Brain microvascular endothelial cell (primary cell): ENCODE data around the gene YIPF2.

Experiments
- DNase-seq: peaks from one replicate; pipeline ENCODE4 v3.0.0-alpha.2; 2020
- H3K27ac ChIP-seq: fragments of 250-450 bp; sonication (Bioruptor Pico); 2 replicates; pipeline ENCODE4 v1.5.1; 2020; ENCODE audit warnings: mild to moderate bottlenecking, moderate library complexity
- H3K27me3 ChIP-seq: fragments of 250-450 bp; sonication (Bioruptor Pico); replicated peaks from 2 replicates; pipeline ENCODE4 v1.5.1; 2020; ENCODE audit warnings: mild to moderate bottlenecking
- H3K36me3 ChIP-seq: fragments of 250-450 bp; sonication (Bioruptor Pico); replicated peaks from 2 replicates; pipeline ENCODE4 v1.5.1; 2020; ENCODE audit warnings: mild to moderate bottlenecking
- H3K4me3 ChIP-seq: 2 replicates; pipeline ENCODE4 v1.5.1; 2011; ENCODE audit warnings: low read depth, mild to moderate bottlenecking, control low read depth, low read length, moderate library complexity
- CTCF ChIP-seq: IDR thresholded peaks from 2 replicates; pipeline ENCODE4 v1.5.1; 2011; ENCODE audit warnings: low read depth, mild to moderate bottlenecking, moderate library complexity, low read length, control low read depth, inconsistent platforms; ENCODE audit errors: missing control alignments
- in situ Hi-C: cut with HindIII; loops from 2 replicates; pipeline ENCODE4 v1.10.0; 2017; ENCODE audit warnings: low sequenced_read_pairs, low pct_ligation_motif_present

The YIPF2 gene

GRCh38 chr19:10920781-10921180, 7.7 kb downstream of the YIPF2 start:
- in situ Hi-C loops = no loop called here
- DNase-seq = no peak
- Histone ChIP-seq H3K36me3 (peaks cover 73% of the 10 kb centered on the region), H3K27ac (no peak overlapping the region), H3K4me3 (no peak overlapping the region), H3K27me3 (no peaks in the 10 kb centered on the region)
- no peak for TF ChIP-seq CTCF

- Histone ChIP-seq H3K27me3 (no peaks in the 10 kb centered on the region), H3K27ac (no peak overlapping the region), H3K4me3 (no peak overlapping the region), H3K36me3 (peaks cover 71% of the 10 kb centered on the region)
- no peak for DNase-seq
- in situ Hi-C loops = no loop called here
- TF ChIP-seq CTCF = no peak
Measured at GRCh38 chr19:10920288-10920655, 8.2 kb downstream of the YIPF2 start.

- Histone ChIP-seq H3K27me3 (no peaks in the 10 kb centered on the region), H3K4me3 (no peak overlapping the region), H3K27ac (no peak overlapping the region), H3K36me3 (peaks cover 73% of the 10 kb centered on the region)
- no peak for DNase-seq
- TF ChIP-seq CTCF = no peak
- in situ Hi-C loops = no loop called here
Measured at GRCh38 chr19:10919352-10920287, 8.8 kb downstream of the YIPF2 start.

GRCh38 chr19:10918359-10918758, 10.1 kb downstream of the YIPF2 start:
- H3K27ac ChIP-seq = no peak overlapping the region
- H3K36me3 ChIP-seq = peaks cover 69% of the 10 kb centered on the region
- no peaks in the 10 kb centered on the region for H3K27me3 ChIP-seq
- TF ChIP-seq CTCF = no peak
- in situ Hi-C loops = no loop called here
- DNase-seq = no peak
- no peak overlapping the region for H3K4me3 ChIP-seq

GRCh38 chr19:10916602-10917001, 11.8 kb downstream of the YIPF2 start:
- no peak for TF ChIP-seq CTCF
- Histone ChIP-seq H3K4me3 (no peak overlapping the region), H3K27ac (no peak overlapping the region), H3K36me3 (peaks cover 62% of the 10 kb centered on the region), H3K27me3 (no peaks in the 10 kb centered on the region)
- in situ Hi-C loops = no loop called here
- no peak for DNase-seq
